Glutamatergic neuron (in vitro differentiated cells): Measurements from ENCODE around the gene TAS2R38. TPM values are rescaled to one million over a fixed set of nuclear protein-coding genes. Genes with fewer than 3 reads are reported as not detected.

Source experiments
- DNase-seq: peaks from one replicate; pipeline ENCODE4 v3.0.0; 2022
- H3K27ac Mint-ChIP-seq: one replicate; pipeline ENCODE4 v1.8.0; 2020; ENCODE audit warnings: mild to moderate bottlenecking, mixed read lengths, inconsistent platforms; ENCODE audit not compliant: unreplicated experiment
- H3K27me3 Mint-ChIP-seq: one replicate; pipeline ENCODE4 v1.8.0; 2020; ENCODE audit warnings: mild to moderate bottlenecking, moderate library complexity, mixed read lengths, inconsistent platforms; ENCODE audit not compliant: unreplicated experiment
- H3K36me3 Mint-ChIP-seq: one replicate; pipeline ENCODE4 v1.8.0; 2020; ENCODE audit warnings: mild to moderate bottlenecking, mixed read lengths, inconsistent platforms; ENCODE audit not compliant: unreplicated experiment
- H3K4me1 Mint-ChIP-seq: one replicate; pipeline ENCODE4 v1.8.0; 2020; ENCODE audit warnings: mild to moderate bottlenecking, low read depth, mixed read lengths, inconsistent platforms; ENCODE audit not compliant: unreplicated experiment
- H3K4me3 Mint-ChIP-seq: one replicate; pipeline ENCODE4 v1.8.0; 2020; ENCODE audit warnings: mild to moderate bottlenecking, mixed read lengths, inconsistent platforms; ENCODE audit not compliant: unreplicated experiment
- H3K9me3 Mint-ChIP-seq: one replicate; pipeline ENCODE4 v1.8.0; 2020; ENCODE audit warnings: mild to moderate bottlenecking, moderate library complexity, mixed read lengths, inconsistent platforms; ENCODE audit not compliant: unreplicated experiment
- long read RNA-seq: library from polyadenylated mRNA; unstranded; transcript quantifications from one replicate; pipeline ENCODE4 v2.0.0, GENCODE V29; 2020; ENCODE audit not compliant: unreplicated experiment
- total RNA-seq: library from RNA; stranded (reverse); fragmentation: NEBNext Ultra II Directional; extraction: Animal tissue kit (Norgen Biotek cat#: 25700); gene quantifications from one replicate; pipeline ENCODE4 v1.2.1, GENCODE V29; 2021; ENCODE audit not compliant: unreplicated experiment
- TF ChIP-seq, protein P1 (sequence below): fragments of 200-600 bp; sonication (generic); IDR thresholded peaks from one replicate; pipeline ENCODE4 v1.5.0; 2021; ENCODE audit not compliant: partially characterized antibody, unreplicated experiment

Gene TAS2R38
- not detected for total RNA-seq
- long read RNA-seq, result 0 reads

DNA sequence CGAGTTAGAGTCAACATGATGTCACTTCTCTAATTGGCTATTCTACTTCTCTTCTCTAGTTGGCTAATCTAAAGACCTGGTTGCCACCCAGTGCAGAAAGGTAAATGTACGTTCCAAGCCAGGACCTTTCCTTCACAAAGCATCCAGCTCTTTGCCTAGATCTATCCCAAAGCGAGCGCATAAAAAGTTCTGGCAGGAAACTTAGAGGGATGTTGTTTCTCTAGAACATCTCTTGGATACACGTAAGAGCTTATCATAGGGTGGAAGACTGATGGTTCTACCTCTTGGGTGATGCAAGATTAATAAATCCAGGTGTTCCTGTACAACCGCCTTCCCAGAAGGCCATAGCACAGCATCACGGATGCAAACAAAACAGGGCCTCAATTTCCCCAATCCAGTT, at the start of gene TAS2R38:
TAS2R38 (minus strand) TSS at position 101 of the 400 bp plus-strand sequence; CDS start at position 17, 84 bp downstream.
- Mint-ChIP-seq H3K9me3 (no peaks in the 10 kb centered on the region), H3K4me3 (no peak within 1 kb of the TSS), H3K27me3 (peaks cover 2% of the 10 kb centered on the region), H3K36me3 (no peaks in the 10 kb centered on the region), H3K27ac (no peak within 1 kb of the TSS), H3K4me1 (no peaks in the 10 kb centered on the region)
- DNase-seq, result no peak
- TF ChIP-seq, protein P1, sequence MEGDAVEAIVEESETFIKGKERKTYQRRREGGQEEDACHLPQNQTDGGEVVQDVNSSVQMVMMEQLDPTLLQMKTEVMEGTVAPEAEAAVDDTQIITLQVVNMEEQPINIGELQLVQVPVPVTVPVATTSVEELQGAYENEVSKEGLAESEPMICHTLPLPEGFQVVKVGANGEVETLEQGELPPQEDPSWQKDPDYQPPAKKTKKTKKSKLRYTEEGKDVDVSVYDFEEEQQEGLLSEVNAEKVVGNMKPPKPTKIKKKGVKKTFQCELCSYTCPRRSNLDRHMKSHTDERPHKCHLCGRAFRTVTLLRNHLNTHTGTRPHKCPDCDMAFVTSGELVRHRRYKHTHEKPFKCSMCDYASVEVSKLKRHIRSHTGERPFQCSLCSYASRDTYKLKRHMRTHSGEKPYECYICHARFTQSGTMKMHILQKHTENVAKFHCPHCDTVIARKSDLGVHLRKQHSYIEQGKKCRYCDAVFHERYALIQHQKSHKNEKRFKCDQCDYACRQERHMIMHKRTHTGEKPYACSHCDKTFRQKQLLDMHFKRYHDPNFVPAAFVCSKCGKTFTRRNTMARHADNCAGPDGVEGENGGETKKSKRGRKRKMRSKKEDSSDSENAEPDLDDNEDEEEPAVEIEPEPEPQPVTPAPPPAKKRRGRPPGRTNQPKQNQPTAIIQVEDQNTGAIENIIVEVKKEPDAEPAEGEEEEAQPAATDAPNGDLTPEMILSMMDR, result no peak

DNA sequence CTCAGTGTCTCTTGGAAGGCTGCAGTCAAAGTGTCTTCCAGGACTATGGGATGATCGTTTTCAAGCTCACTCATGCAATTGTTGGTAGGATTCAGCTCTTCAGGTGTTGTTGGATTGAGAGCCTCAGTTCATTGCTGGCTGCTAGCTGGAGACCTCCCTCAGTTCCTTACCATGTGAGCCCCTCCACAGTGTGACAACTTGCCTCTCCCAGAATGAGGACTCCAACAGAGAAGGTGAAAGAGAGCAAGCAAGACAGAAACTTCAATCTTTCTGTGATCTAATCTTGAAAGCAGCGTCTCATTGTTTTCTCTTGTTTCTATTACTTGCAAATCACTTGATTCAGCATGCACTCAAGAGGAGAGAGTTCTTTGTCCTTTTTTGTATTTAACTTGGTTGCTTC, 44.6 kb upstream of the TAS2R38 start:
- Mint-ChIP-seq H3K36me3 (no peaks in the 10 kb centered on the region), H3K9me3 (no peaks in the 10 kb centered on the region), H3K27ac (no peak overlapping the region), H3K27me3 (no peaks in the 10 kb centered on the region), H3K4me3 (no peak overlapping the region), H3K4me1 (no peaks in the 10 kb centered on the region)
- no peak for DNase-seq
- TF ChIP-seq, protein P1, result no peak

DNA sequence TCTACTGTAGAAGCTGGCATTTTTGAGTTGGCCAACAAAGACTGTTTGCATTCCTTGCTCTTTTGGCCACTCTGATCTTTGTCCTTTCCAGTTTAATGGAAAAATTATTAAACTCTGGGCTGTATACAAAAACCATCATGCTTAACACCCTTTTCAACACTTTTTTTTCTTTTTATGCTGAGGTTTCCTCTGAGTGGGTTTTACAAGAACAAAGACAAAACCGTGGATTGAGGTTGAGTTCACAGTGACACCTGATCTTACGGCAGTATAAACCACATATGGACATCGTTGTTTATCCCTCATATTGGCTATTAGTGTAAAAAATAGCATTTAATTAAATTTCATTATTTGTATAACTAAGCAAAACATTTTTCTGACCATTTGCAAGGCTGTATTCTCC, 43.9 kb upstream of the TAS2R38 start:
- DNase-seq, result no peak
- H3K4me3 Mint-ChIP-seq, result no peak overlapping the region
- TF ChIP-seq, protein P1, result no peak
- H3K9me3 Mint-ChIP-seq, result no peaks in the 10 kb centered on the region
- no peaks in the 10 kb centered on the region for H3K36me3 Mint-ChIP-seq
- no peak overlapping the region for H3K27ac Mint-ChIP-seq
- H3K4me1 Mint-ChIP-seq, result no peaks in the 10 kb centered on the region
- H3K27me3 Mint-ChIP-seq, result no peaks in the 10 kb centered on the region

DNA sequence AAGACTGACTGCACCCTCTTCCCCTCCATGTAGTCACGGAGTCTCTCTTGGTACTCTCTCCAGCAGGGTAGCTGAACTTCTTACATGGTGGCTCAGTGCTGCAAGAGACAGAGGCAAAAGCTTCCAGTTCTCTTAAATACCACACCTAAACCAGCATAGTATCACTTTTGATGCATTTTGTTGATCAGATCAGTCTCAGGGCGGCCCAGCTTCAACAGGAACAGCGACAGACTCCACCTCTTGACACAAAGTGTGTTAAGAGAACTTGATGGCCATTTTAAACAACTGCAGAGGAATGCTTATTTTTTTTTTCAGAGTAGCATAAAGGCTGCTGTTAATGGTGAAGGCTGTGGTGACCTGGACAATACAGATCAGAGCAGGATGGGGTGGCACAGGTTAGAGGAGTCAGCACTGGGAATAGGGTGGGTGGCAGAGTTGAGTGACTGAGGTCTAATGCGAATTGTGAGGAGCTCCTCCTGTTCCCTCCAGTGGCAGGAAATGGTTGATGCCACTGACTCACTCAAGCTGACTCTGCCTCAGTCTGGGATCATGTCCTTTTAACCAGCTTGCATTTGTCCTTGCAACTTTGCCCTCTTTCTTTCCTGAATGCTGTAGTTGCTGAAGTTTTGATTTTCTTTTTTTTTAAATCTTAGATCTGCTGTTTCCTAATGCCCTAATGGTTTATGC, 39.4 kb upstream of the TAS2R38 start:
- TF ChIP-seq, protein P1, result no peak
- no peaks in the 10 kb centered on the region for H3K4me1 Mint-ChIP-seq
- H3K27ac Mint-ChIP-seq, result no peak overlapping the region
- no peak overlapping the region for H3K4me3 Mint-ChIP-seq
- DNase-seq, result no peak
- H3K27me3 Mint-ChIP-seq, result no peaks in the 10 kb centered on the region
- H3K36me3 Mint-ChIP-seq, result no peaks in the 10 kb centered on the region
- H3K9me3 Mint-ChIP-seq, result peaks cover 2% of the 10 kb centered on the region

DNA sequence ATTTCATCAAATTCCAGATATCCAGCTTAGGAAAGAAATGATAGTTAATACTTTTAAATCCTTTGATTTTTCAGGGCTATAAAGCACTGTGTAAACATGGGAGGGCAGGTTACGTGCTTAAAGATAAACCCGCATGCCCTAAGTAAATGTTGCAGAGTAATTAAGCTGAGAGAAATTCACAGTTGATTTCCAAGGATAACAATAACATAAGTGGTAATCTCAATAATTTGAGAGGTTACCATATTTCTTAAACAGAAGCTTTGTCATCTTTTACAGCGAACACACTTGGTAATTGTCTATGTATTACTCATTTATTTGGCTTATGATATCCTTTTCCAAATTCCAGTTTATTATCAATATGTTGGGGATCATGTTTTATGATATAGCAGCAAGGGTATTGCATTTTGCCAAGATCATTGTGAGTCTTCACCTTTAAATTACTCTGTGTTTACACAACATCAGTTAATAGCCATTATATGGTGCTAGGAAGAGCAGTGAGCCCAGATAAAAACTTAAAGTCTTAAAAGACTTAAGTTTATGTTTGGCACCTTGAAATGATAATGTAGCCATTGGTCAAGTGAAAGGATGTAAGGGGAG, 37.5 kb upstream of the TAS2R38 start:
- no peaks in the 10 kb centered on the region for H3K36me3 Mint-ChIP-seq
- H3K27me3 Mint-ChIP-seq, result no peaks in the 10 kb centered on the region
- no peak overlapping the region for H3K4me3 Mint-ChIP-seq
- TF ChIP-seq, protein P1, result no peak
- H3K27ac Mint-ChIP-seq, result no peak overlapping the region
- H3K4me1 Mint-ChIP-seq, result no peaks in the 10 kb centered on the region
- H3K9me3 Mint-ChIP-seq, result peaks cover 2% of the 10 kb centered on the region
- DNase-seq, result no peak
